Heart left ventricle (tissue), 13 donors: ENCODE results near the gene TFPI2.
"Not testable (repeated sequence)": the region's sequence is repeated elsewhere in the genome, so short reads cannot be mapped to it uniquely, and the experiment has no call there.

Source experiments
- CTCF ChIP-seq, 12 donors: fragments of 200-600 bp; sonication (generic) in 4 of 12; IDR thresholded peaks; one replicate each; pipeline versions ENCODE4 v1.5.0 to v1.8.0; 2018 to 2022; ENCODE audit warnings: antibody characterized with exemption in 12 of 12, mild to moderate bottlenecking in 5 of 12
- POLR2A ChIP-seq, 2 donors: fragments of 450-650 bp; IDR thresholded peaks; one replicate each; pipeline ENCODE4 v1.6.1; 2017; ENCODE audit warnings: antibody characterized with exemption in 2 of 2, mild to moderate bottlenecking in 2 of 2, moderate library complexity in 2 of 2
- donor health status: ischemic (EF 13 %, LVEDD 7.1; RV severe dilation, severe dysfunction).
- donor health status: DM: no; HTN: yes; CAD: no.
- donor health status: DM: no; HTN: no; CAD: no.
- donor health status: ischemic (EF 25% LVEDD 6.9; RV normal size, moderate dysfunction).
- donor health status: ischemic (EF 25% LVEDD 5.7; RV mildly dilated, moderate dysfunction).
- donor health status: ischemic (EF 35%, LVEDD 5.7; RV mildly dilated, moderate dysfunction).
- donor health status: nonischemic (EF 11% LVEDD 7.7; RV severe dilation, severe dysfunction).
- donor health status: DM: yes; HTN: yes; CAD: no.
- donor health status: PGD.
- donor health status: ischemic (EF 29% LVEDD 5.4; RV normal size, mild dysfunction).
- donor health status: nonischemic (EF 23%, LVEDD 6.1; RV moderate dilation, normal function).

- TF ChIP-seq CTCF, POLR2A (IDR thresholded peaks at IDR 0.05): not testable (repeated sequence)
Observed at GRCh38 chr7:93916315-93916714, 25.8 kb upstream of the TFPI2 start.
